Effector memory CD8-positive, alpha-beta T cell (primary cell): ENCODE data around the gene OR1K1.
A peak's percentile ranks its signal among the peaks of the same experiment; 100 is the strongest.
"Not testable (repeated sequence)": the region's sequence is repeated elsewhere in the genome, so short reads cannot be mapped to it uniquely, and the experiment has no call there.

Experiments used
- ATAC-seq: fragments of 150-1000 bp; cut with Tn5 transposase; replicated peaks from 2 replicates; pipeline ENCODE4 v1.10.0; 2021; ENCODE audit warnings: mild to moderate bottlenecking, moderate library complexity
- DNase-seq, 3 experiments: peaks; one replicate each; pipeline ENCODE4 v3.0.0; 2021
- H3K27ac Mint-ChIP-seq, 2 donors: one replicate each; pipeline ENCODE4 v1.8.0; 2022; ENCODE audit warnings: mild to moderate bottlenecking in 2 of 2, mixed read lengths in 2 of 2, moderate library complexity in 2 of 2
- H3K27me3 Mint-ChIP-seq, 2 donors: one replicate each; pipeline ENCODE4 v1.8.0; 2022; ENCODE audit warnings: mixed read lengths in 2 of 2
- H3K36me3 Mint-ChIP-seq: one replicate; pipeline ENCODE4 v1.8.0; 2022; ENCODE audit warnings: mild to moderate bottlenecking, moderate library complexity, mixed read lengths; ENCODE audit not compliant: insufficient read depth
- H3K4me1 Mint-ChIP-seq, 2 donors: one replicate each; pipeline ENCODE4 v1.8.0; 2022; ENCODE audit warnings: low read depth in 2 of 2, mixed read lengths in 2 of 2
- H3K4me3 Mint-ChIP-seq, 2 donors: one replicate each; pipeline ENCODE4 v1.8.0; 2022; ENCODE audit warnings: mild to moderate bottlenecking in 2 of 2, mixed read lengths in 2 of 2, moderate library complexity in 2 of 2
- H3K9me3 Mint-ChIP-seq, 2 donors: one replicate each; pipeline ENCODE4 v1.8.0; 2022; ENCODE audit warnings: mixed read lengths in 2 of 2

Gene OR1K1

DNA sequence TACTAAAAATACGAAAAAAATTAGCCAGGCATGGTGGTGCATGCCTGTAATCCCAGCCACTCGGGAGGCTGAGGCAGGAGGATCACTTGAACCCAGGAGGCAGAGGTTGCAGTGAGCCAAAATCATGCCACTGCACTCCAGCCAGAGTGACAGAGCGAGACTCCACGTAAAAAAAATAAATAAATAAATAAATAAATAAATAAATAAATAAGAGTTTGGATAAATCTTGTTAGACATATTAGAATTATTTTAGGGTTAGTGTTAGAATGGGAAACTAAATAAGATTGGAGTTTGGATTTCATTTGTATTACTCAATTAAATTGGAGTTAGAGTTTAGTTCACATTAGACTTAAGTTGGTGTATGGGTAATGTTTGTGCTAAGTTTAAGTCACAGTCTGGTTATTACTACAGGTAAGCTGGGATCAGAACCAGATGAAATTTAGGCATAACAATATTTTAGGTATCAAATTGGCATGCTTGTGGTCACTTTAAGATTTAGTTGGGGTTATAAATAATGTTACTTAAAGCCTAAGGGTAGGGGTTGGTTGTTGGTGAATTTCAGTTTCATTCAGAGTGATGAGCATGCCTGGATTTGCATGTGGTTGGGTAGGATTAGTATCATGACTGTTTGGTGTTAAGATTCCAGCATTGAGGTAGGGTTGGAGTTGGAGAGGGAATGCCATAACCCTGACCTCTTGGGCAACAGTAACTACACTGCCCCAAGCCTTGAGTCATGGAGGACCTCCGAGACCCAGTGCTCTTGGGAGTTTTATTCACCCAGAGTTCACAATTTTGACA, 7.9 kb upstream of the OR1K1 start:
- H3K4me3 Mint-ChIP-seq, result no peak overlapping the region
- DNase-seq (no peak), ATAC-seq (no peak)
- H3K27ac Mint-ChIP-seq, result no peak overlapping the region
- no peaks in the 10 kb centered on the region for H3K9me3 Mint-ChIP-seq
- no peaks in the 10 kb centered on the region for H3K4me1 Mint-ChIP-seq
- H3K27me3 Mint-ChIP-seq, result no peaks in the 10 kb centered on the region
- H3K36me3 Mint-ChIP-seq, result no peaks in the 10 kb centered on the region

DNA sequence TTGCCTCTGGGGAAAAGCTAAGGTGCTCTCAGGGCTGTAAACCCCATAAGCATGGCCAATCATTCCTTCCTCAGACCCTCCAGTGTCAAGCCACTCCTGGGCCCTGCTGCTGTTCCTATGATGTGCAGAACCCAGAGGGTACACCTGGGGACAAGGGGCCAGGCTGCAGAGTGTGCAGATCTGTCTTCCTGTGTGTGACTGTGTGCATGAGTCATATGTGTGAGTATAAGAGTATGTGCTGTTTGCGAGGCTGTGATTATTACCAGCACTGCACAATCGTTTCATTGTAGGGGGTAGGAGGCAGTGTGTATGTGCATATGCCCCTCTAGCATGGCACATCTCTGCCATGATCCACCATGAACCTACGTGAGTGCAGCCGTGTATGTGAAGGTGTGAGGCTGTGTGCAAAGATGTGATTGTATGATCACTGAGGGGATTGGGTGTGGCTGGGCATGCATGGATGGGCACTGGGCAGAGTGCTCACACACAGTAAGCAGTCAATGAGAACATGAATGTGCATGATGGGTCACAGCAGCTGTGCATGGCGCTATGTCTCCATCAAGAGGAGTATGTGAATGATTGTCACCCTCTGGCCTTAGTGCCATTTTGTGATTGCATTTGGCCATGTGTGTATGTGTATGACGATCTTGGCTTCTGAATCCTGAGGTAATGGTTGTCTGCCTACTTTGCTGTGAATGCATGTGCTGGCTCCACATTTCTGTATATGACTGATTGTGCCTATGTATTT, 2.4 kb upstream of the OR1K1 start:
- Mint-ChIP-seq H3K36me3 (no peaks in the 10 kb centered on the region), H3K27ac (no peak overlapping the region)
- ATAC-seq, result no peak

DNA sequence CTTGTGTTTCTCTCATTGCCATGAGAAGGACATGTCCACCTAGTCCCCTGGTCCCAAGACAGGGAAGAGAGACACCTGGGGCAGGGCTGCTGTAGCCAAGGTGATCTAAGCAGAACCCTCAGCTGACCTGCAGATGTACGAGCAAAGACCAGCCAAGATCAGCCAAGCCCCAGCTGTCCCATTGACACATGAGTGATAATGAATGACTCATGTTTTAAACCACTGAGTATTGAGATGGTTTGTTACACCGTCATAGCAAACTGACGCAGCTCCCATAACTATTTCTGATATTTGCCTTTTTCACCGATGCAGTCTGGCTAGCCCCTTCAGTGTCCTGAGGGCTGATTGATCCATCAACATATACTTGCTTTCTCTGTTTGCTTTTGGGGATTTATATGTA, 6.7 kb downstream of the OR1K1 start:
- Mint-ChIP-seq H3K9me3 (no peaks in the 10 kb centered on the region), H3K27ac (peak overlapping the region; percentile 30 to 39), H3K4me3 (no peak overlapping the region), H3K4me1 (peaks cover 3 to 6% of the 10 kb centered on the region in 2 donors), H3K36me3 (no peaks in the 10 kb centered on the region), H3K27me3 (no peaks in the 10 kb centered on the region)
- DNase-seq (no peak), ATAC-seq (no peak)

More for the DNA sequence above, 2.4 kb upstream of the OR1K1 start:
- no peaks in the 10 kb centered on the region for H3K27me3 Mint-ChIP-seq
- DNase-seq, result no peak
- no peaks in the 10 kb centered on the region for H3K9me3 Mint-ChIP-seq
- no peaks in the 10 kb centered on the region for H3K4me1 Mint-ChIP-seq
- H3K4me3 Mint-ChIP-seq, result no peak overlapping the region

DNA sequence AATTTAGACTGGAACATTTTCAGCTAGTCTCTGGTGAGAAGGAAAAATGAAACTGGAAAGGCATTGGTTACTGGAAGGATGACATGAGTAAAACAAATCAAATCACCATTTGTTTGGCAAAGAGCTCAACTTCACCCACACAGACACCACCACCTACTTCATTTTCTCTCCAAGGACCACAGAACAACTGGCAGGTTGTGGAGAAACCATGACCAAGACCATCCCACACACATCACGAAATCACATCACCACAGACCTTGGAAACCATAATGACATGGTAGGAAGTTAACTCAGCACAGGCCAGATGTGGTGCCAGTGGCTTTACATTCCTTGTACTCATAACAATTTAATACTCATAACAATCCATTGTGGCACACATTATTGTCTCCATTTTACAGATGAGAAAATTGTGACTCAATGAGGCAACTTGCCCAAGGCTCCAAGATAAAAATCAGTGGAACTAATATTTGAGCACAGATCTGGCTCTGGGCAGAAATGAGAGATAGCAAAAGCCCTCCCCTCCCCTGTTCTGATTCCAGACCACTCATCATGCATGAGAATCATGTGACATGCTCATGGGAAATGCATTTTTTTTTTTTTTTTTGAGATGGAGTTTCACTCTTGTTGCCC, 7.5 kb downstream of the OR1K1 start:
- DNase-seq, result no peak
- peak overlapping the region; percentile 30 to 39 for H3K27ac Mint-ChIP-seq
- no peak for ATAC-seq
- no peaks in the 10 kb centered on the region for H3K27me3 Mint-ChIP-seq
- H3K36me3 Mint-ChIP-seq, result no peaks in the 10 kb centered on the region
- H3K4me3 Mint-ChIP-seq, result no peak overlapping the region
- H3K9me3 Mint-ChIP-seq, result no peaks in the 10 kb centered on the region
- peaks cover 3 to 6% of the 10 kb centered on the region in 2 donors for H3K4me1 Mint-ChIP-seq

DNA sequence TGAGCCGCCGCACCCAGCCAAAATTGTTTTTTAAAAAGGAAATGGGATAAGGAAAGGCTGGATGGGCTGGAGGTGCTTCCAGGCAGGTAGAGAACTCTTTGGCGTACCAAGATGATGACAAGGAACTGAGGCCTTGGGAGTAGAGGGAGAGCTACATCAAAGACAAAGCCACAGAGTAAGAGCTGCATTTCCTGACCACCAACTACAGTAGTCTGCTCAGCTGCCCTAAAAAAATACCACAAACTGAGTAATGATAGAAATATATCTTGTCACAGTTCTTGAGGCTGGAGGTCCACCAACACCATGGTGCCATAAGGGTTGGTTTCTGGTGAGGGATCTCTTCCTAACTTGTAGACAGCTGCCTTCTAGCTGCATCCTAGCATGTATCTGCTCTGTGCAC, 8.2 kb downstream of the OR1K1 start:
- Mint-ChIP-seq H3K4me1 (peaks cover 3 to 6% of the 10 kb centered on the region in 2 donors), H3K27me3 (no peaks in the 10 kb centered on the region), H3K27ac (no peak overlapping the region), H3K9me3 (no peaks in the 10 kb centered on the region), H3K4me3 (no peak overlapping the region), H3K36me3 (no peaks in the 10 kb centered on the region)
- DNase-seq (no peak), ATAC-seq (peak; percentile 58)

DNA sequence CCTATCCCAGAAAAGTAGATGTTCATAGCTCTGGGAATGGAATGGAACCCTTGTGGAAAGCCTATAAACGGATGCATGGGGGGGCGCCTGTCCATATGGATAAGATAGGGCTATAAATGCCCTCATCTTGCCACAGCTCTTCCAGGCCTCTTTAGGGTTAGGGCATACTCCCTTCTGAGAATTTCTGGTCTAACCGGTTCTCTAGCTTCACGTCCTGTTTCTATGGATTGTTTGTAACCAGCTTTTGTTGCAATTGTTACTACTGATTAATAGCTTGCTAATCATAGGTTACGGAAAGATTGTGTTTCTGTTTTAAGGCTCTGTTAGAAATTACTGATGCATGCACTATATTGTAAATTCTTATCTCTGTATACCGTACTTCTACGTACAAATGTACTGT, 9.3 kb downstream of the OR1K1 start:
- not testable (repeated sequence) for DNase-seq, H3K27me3 Mint-ChIP-seq, H3K4me3 Mint-ChIP-seq, H3K4me1 Mint-ChIP-seq, H3K9me3 Mint-ChIP-seq, H3K27ac Mint-ChIP-seq, H3K36me3 Mint-ChIP-seq, ATAC-seq

DNA sequence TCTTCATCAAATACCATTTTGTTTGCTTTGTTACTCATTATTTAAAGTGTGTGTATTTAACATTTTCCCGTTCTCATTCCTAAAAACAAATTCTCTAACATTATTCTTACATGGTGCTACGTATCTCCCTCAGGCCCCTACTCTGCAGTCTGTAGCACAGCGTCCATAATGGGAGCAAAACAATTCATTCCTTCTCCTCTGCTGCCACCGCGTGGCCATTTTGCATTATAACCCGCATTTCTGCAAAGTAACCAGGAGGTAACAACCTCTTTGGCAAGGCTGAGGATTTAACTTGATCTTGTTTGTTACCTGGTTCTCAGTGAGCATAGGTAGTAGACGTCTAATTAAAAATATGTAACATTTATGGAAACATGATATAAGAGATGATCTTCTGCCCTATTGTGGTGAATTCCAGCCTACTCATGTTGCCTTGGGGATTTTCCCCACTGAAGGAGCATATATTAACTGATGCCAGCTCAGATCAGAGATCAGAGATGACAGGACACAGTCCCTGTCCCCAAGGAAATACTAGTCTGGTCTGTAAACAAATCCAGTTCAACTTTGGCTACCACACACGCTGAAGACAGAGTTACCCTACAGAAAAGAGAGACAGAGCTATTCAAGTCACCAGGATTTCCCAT, 10.5 kb downstream of the OR1K1 start:
- H3K4me3 Mint-ChIP-seq, result no peak overlapping the region
- H3K36me3 Mint-ChIP-seq, result no peaks in the 10 kb centered on the region
- peaks cover 6 to 8% of the 10 kb centered on the region in 2 donors for H3K4me1 Mint-ChIP-seq
- ATAC-seq (peak; percentile 93), DNase-seq (peak; percentile 62 to 68 (median 65))
- no peaks in the 10 kb centered on the region for H3K27me3 Mint-ChIP-seq
- H3K9me3 Mint-ChIP-seq, result no peaks in the 10 kb centered on the region
- no peak overlapping the region for H3K27ac Mint-ChIP-seq

DNA sequence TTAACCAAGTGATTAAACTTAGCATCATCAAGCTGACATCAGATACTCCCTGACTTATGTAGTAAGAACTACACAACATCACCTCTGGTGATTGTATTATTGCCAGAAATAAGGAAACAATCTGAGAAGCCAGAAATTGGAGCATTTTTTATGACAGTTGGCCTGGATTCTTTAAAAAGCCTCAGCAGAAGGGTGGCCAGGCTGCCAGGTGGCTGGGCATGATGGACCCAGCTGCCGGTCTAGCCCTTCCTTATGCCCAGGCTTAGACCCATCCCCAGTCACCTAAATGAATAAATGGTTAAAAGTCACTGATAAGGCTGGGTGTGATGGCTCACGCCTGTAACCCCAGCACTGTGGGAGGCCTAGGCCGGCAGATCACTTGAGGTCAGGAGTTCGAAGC, 12.8 kb downstream of the OR1K1 start:
- ATAC-seq (no peak), DNase-seq (no peak)
- Mint-ChIP-seq H3K36me3 (peaks cover 11% of the 10 kb centered on the region), H3K27me3 (no peaks in the 10 kb centered on the region), H3K9me3 (no peaks in the 10 kb centered on the region), H3K27ac (no peak overlapping the region), H3K4me3 (no peak overlapping the region), H3K4me1 (peaks cover 16 to 19% of the 10 kb centered on the region in 2 donors)

DNA sequence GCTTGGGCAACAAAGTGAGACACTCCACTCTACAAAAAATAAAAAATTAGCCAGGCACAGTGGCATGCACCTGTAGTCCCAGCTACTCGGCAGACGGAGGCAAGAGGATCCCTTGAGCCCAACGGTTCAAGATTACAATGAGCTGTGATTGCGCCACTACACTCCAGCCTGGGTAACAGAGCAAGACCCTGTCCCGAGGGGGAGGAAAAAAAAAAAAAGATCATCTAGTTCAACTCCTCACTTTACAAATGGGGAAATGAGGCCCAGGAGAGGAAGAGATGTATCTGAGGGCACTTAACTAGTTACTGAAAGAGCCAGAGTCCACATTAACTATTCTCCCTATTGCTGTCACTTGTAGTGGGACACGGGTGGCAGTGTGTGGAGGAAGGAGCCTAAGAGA, 14.6 kb downstream of the OR1K1 start:
- ATAC-seq (no peak), DNase-seq (no peak)
- Mint-ChIP-seq H3K4me3 (no peak overlapping the region), H3K4me1 (peaks cover 13 to 14% of the 10 kb centered on the region in 2 donors), H3K36me3 (peaks cover 11% of the 10 kb centered on the region), H3K9me3 (no peaks in the 10 kb centered on the region), H3K27me3 (no peaks in the 10 kb centered on the region), H3K27ac (peak overlapping the region; percentile 9 to 41)

DNA sequence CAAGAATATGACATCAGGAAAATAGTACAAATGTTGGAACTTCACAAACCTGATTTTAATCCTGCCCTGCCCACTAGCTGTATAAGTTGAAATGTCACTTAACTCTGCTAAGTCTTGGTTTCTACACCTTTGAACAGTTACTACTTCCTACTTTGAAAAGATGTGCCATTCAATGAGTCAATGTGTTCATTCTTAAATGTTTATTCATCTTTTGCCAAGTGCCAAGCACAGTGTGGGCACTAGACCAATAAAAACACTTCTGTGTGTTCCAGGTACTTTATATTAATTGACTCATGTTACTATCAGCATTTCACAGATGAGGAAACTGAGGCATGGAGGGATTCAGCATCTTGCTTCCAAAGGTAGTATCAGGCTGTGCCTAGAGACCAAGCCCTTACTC, 15.6 kb downstream of the OR1K1 start:
- ATAC-seq (no peak), DNase-seq (no peak)
- Mint-ChIP-seq H3K9me3 (no peaks in the 10 kb centered on the region), H3K27ac (peak overlapping the region; percentile 94 to 95), H3K4me3 (peak overlapping the region in 1 of 2 donors; percentile 66), H3K27me3 (no peaks in the 10 kb centered on the region), H3K36me3 (peaks cover 16% of the 10 kb centered on the region), H3K4me1 (peaks cover 19 to 20% of the 10 kb centered on the region in 2 donors)

DNA sequence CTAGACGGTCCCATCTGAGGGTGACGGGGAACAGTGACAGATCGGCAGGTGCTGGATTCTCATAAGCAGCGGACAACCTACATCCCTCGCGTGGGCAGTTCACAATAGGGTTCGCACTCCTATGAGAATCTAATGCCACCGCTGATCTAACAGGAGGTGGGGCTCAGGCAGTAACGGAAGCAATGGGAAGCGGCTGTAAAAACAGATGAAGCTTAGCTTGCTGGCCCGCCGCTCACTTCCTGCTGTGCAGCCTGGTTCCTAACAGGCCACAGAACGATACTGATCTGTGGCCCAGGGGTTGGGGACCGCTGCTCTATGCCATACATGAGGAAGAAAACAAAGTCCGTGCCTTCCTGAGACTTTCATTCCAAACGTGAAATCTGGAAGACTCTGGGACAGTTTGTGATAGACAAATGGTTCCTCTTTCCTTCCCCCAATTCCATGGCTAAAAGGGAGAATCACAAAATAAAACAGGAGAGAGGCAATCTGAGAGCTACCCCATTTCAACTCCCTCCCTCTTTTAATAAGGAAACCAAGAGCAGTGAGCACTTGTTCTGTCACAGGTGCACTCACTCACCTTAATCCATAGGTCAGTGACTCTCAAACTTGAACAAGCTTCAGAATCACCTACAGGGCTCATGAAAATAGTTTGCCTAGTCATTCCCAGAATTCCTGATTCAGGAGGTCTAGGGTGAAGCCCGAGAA, 16.4 kb downstream of the OR1K1 start:
- Mint-ChIP-seq H3K9me3 (no peaks in the 10 kb centered on the region), H3K36me3 (peaks cover 22% of the 10 kb centered on the region), H3K27ac (peak overlapping the region; percentile 94 to 95), H3K4me1 (peaks cover 19 to 20% of the 10 kb centered on the region in 2 donors), H3K4me3 (peak overlapping the region; percentile 66), H3K27me3 (no peaks in the 10 kb centered on the region)
- DNase-seq (peak; percentile 14 to 20 (median 17)), ATAC-seq (peak; percentile 94)

DNA sequence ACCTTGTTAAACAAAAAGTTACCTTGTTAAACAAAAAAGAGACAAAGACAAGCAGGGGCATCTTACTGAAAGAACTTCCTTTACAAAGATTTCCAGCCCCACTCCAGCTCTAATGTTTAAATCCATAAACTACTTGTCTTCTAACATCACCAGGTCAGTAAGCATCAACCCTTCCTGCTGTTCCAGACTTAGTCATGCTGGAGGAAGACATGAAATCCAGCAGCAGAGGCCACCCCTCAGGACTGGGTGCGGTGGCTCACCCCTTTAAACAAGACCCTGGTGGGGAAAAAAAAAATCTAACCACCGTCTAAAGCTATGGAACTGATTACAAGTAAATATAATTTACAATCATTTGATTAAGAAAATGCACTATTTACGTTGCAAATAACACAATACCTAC, 19.4 kb downstream of the OR1K1 start:
- Mint-ChIP-seq H3K4me1 (peaks cover 24 to 42% of the 10 kb centered on the region in 2 donors), H3K27ac (peak overlapping the region; percentile 65 to 68), H3K36me3 (peaks cover 37% of the 10 kb centered on the region), H3K27me3 (no peaks in the 10 kb centered on the region), H3K9me3 (no peaks in the 10 kb centered on the region), H3K4me3 (no peak overlapping the region)
- no peak for DNase-seq
- no peak for ATAC-seq
